GM12878 (cell line): ENCODE results near the gene MMGT1.

ENCODE experiments used
- CBFB ChIP-seq: IDR thresholded peaks from 2 replicates; pipeline ENCODE4 v1.6.1; 2016; ENCODE audit warnings: antibody characterized with exemption, low read depth
- CTCF ChIP-seq, 3 experiments: IDR thresholded peaks in 2 of 3; conservative IDR thresholded peaks in 1 of 3; 2 replicates each; pipeline ENCODE4 v1.5.1; 2011; ENCODE audit warnings: low read depth in 3 of 3, low read length in 3 of 3, mild to moderate bottlenecking in 3 of 3, control low read depth in 2 of 3, moderate library complexity in 2 of 3, inconsistent platforms in 1 of 3, mixed read lengths in 1 of 3; ENCODE audit not compliant: control insufficient read depth in 2 of 3, insufficient read depth in 1 of 3; ENCODE audit errors: extremely low read depth in 1 of 3
- EP300 ChIP-seq, 2 experiments: fragments of 150-350 bp in 1 of 2; IDR thresholded peaks; 2 replicates each; pipeline ENCODE4 v1.6.1; 2011 to 2012; ENCODE audit warnings: low read depth in 2 of 2, low read length in 2 of 2, borderline replicate concordance in 1 of 2, improper control_type of control experiment in 1 of 2, inconsistent platforms in 1 of 2; ENCODE audit not compliant: control insufficient read depth in 1 of 2
- POLR2A ChIP-seq: IDR thresholded peaks from 2 replicates; pipeline ENCODE4 v1.6.1; 2011; ENCODE audit warnings: low read depth, mild to moderate bottlenecking, low read length
- TARDBP ChIP-seq: IDR thresholded peaks from 2 replicates; pipeline ENCODE4 v1.6.1; 2016; ENCODE audit warnings: borderline replicate concordance
- ZNF592 ChIP-seq: fragments of 450-650 bp; IDR thresholded peaks from 2 replicates; pipeline ENCODE4 v1.6.1; 2017; ENCODE audit warnings: mild to moderate bottlenecking, moderate library complexity

GRCh38 chrX:135981668-135982067, 7.9 kb upstream of the MMGT1 start:
- TF ChIP-seq EP300 (IDR thresholded peaks at IDR 0.05; ENCODE audit: borderline replicate concordance in 1 of 2, control insufficient read depth in 1 of 2, low read depth in 2 of 2, low read length in 2 of 2) (no peak), CTCF (IDR thresholded peaks at IDR 0.05 in 2 of 3, conservative IDR thresholded peaks at IDR 0.05 in 1 of 3; ENCODE audit: control insufficient read depth in 2 of 3, extremely low read depth in 1 of 3, insufficient read depth in 1 of 3, low read depth in 3 of 3, low read length in 3 of 3) (no peak), CBFB (no peak), POLR2A (no peak), TARDBP (no peak), ZNF592 (no peak)
